HG03565 (cell line): Measurements from ENCODE around the gene BMI1.
"Not testable (repeated sequence)": the region's sequence is repeated elsewhere in the genome, so short reads cannot be mapped to it uniquely, and the experiment has no call there.

Experiments used
- ATAC-seq: cut with Tn5 transposase; IDR thresholded peaks from one replicate; pipeline ENCODE4 v1.9.1; 2021; ENCODE audit warnings: mild to moderate bottlenecking, moderate library complexity; ENCODE audit not compliant: unreplicated experiment

BMI1 gene

GRCh38 chr10:22320591-22321155 is at the start of gene BMI1:
BMI1 (plus strand) TSS chr10:22321099; CDS start chr10:22326450, 5,351 bp downstream.
- no peak for ATAC-seq

GRCh38 chr10:22271786-22272185 is 49.1 kb upstream of the BMI1 start:
- ATAC-seq, result no peak

GRCh38 chr10:22278441-22278782 is 42.5 kb upstream of the BMI1 start:
- no peak for ATAC-seq

- ATAC-seq, result no peak
Measured at GRCh38 chr10:22280078-22280477, 40.8 kb upstream of the BMI1 start.

DNA sequence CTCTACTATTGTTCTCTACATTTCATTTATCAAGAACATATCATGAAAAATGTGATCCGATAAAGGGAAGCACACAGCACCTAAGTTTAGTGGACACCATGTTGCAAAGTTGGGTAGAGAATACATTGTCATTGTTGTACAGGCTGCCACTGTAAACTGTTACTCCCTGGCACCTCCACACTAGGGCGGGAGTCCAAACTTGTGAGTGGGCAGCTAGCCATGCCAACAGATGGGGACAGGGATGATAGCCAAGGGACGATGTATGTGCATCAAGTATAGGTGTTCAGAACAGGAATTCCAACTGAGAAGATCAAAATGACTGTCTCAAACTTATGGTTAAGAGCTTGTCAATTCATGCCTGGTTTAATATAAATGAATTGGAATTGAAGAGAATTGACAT is 35.8 kb upstream of the BMI1 start:
- ATAC-seq, result no peak

DNA sequence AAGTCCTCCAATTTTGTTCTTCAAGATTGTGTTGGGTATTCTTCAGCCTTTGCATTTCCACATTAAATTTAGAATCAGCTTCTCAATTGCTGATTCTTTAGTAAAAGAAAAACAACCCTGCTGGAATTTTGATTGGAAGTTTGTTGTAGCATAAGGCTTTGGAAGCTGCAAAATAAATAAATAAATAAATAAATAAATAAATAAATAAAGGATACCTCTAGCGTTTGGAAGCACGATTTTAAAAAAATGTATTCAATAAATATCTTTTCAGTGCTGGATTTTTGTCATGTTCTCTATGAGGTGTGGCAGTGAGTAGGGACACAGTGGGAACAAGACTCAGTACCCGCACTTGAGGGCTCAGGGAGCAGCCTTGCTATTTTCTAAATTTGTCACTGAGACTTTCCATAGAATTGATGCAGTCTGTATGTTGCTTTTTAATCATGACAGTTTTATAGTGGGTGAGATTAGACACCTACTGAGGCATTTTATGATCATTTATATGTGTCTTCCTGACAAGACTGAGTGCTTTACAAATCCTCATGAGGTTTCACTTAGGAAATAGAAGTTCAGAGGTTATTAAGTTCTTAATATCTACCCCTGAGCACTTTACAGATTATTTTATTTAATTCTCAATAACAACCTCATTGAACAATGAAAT is 27.0 kb upstream of the BMI1 start:
- no peak for ATAC-seq

DNA sequence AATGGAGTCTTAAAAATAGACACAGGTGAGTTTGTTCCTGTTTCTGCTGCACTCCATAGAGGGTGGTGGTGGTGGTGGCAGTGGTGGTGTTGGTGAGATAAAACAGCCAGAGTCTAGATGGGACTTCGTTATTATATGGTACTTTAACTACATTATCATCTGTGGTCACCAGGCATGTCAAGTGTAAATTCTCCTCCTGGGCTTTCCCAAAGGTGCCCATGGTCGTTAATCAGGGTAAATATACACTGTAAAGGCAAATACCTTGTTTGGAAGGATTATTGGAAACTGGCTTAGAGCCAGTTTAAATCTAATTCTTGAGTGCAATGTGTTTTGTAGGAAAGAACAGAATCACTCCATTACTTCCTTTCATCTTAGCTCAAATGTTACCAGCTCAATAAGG is 26.2 kb upstream of the BMI1 start:
- no peak for ATAC-seq

DNA sequence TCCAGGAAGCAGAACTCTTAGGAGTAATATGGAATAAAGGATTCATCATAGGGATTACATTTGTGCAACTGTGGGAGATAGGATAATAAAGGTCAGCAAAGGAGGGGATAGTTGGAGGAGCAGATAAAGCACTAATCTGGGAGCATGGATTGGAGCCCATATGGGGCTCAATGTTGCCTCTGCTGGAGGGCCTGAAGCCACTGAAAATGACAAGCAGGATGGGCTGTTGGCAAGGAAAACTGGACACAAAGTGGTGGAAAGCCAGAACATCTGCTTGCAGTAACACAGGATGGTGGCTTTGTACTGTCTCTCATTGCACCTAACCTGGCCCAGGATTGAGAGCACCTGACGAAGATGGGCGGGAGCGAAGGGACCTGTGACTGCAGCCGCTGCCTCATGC is 19.7 kb upstream of the BMI1 start:
- no peak for ATAC-seq

GRCh38 chr10:22303461-22303860 is 17.4 kb upstream of the BMI1 start:
- no peak for ATAC-seq

DNA sequence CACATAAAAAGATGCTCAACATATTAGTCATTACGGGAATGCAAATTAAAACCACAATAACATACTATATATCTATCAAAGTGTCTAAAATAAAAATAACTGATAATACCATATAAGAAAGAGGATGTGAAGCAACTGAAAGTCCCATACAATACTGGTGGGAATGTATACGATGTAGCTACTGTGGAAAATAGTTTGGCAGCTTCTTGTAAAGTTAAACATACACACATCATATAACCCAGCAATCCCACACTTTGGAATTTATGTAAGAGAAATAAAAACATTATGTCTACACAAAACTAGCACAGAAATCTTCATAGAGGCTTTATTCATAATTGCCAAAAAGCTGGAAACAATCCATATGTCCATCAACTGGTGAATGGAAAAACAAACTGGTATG is 15.2 kb upstream of the BMI1 start:
- ATAC-seq, result no peak

- peak; percentile 99 for ATAC-seq
Measured at GRCh38 chr10:22308390-22308789, 12.5 kb upstream of the BMI1 start.

DNA sequence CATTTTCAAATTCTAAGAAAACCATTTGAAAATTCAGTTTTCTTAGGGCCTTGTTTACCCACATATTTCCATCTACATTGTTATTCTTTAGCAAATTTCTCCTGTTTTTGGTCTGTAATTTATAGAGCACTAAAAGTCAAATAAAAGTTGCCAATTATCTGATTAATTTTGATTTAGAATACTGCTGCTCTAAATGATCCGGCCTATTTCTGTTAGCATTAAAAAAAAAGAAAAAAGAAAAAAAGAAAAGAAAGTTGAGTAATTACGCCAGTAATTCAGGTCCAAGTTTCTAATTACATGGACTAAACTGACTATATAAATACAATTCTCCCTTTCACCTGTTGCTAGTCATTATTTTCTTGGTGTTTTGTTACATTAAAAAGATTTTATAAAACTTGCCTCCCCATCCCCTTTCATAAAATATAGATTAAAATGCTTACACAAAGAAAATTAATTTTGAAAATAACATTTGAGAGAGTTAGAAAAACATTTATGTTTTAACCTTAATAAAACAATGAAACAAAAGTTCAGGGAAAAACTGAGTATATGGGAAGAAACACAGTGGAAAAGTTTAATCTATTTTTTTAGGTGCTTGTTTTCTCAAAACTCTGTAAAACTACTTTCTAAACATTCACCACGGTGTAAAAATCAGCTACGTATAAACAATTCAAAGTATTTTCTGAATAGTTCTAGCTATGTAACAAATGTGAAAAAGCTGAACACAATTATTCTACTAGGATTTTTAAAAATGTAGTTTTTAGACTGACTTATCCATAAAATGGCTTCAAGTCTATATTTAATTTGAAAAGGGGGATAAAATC is 11.5 kb upstream of the BMI1 start:
- ATAC-seq, result no peak

DNA sequence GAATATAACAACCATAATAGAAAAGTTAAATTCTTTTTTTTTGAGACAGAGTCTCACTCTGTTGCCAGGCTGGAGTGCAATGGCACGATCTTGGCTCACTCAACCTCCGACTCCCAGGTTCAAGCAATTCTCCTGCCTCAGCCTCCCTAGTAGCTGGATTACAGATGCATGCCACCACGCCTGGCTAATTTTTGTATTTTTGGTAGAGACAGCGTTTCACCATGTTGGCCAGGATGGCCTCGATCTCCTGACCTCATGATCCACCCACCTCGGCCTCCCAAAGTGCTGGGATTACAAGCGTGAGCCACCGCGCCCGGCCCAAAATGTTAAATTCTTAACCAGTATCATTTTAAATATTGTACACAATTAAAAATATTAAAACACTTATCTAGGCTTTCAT is 10.9 kb upstream of the BMI1 start:
- not testable (repeated sequence) for ATAC-seq

GRCh38 chr10:22310928-22311327 is 10.0 kb upstream of the BMI1 start:
- ATAC-seq, result no peak

DNA sequence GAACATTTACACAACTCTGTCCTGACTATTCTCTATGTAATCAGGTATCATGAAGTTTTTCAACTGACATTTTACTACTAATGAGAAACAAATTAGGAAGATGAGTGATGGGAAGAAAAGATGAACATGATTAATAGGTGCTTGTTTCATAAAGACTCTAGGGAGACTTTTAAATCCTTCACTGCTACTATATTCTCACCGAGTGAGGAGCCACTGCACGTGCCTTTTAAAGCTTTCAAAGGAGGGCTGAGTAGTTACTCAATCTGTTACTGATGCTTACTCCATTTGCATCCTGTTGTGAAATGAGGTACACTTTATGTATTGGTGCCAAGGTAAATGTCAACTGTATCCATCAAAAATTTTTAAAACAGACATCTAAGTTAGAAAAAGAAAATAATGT is 6.0 kb upstream of the BMI1 start:
- ATAC-seq, result no peak

- ATAC-seq, result no peak
Measured at GRCh38 chr10:22315455-22316285, 5.2 kb upstream of the BMI1 start.

DNA sequence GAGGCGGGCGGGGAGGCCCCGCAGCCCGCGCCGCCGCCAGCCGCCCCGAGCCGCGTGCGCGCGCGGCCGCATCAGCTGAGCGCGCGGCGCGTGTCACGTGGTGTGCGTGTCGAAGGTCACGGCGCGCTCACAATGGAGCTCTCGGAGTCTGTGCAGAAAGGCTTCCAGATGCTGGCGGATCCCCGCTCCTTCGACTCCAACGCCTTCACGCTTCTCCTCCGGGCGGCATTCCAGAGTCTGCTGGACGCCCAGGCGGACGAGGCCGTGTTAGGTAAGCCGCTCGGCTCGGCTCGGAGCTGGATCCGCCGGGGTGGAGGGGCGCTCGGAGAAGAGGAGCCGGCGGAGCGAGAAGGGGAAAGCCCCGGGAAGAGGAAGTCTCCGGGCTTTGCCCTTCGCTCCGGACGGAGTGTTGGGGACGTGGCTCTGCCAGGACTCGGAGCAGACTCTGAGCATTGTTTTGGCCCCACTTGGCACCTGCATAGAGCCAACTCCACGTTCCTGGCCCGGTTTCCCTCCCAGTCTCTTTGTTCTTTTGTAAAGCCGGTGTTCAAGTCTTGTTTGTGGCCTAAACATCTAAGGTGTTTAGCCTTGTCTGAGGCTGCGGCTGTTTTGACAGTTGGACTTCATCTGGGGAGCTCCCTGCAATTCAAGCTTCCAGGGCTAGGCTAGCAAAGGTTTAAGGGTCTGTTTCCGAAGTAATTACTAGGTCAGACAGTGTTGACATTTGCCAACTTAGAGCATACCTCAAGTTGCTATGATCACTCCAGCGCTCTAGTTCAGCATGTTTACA is 4.4 kb upstream of the BMI1 start, which contains the start of gene COMMD3:
Gene COMMD3, plus strand, starts transcription at position 103 of the 790 bp plus-strand sequence. Its CDS starts 30 bp downstream, at position 133.
- ATAC-seq, result peak; percentile 44

DNA sequence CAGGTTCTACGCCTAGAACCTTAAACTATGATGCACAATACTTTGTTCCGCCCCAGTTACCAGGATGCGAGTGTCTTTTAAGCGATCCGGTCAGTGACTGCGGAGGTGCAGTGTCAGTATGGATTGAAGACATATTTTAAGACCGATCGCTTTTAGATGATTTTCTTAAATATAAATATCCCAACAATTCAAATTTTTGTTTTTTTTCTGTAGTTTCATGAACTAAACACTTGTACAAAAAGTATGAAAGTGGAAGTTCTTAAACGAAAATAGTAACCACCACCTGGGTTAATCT is 3.9 kb upstream of the BMI1 start:
- ATAC-seq, result peak; percentile 16

- no peak for ATAC-seq
Measured at GRCh38 chr10:22317771-22318565, 2.9 kb upstream of the BMI1 start.

DNA sequence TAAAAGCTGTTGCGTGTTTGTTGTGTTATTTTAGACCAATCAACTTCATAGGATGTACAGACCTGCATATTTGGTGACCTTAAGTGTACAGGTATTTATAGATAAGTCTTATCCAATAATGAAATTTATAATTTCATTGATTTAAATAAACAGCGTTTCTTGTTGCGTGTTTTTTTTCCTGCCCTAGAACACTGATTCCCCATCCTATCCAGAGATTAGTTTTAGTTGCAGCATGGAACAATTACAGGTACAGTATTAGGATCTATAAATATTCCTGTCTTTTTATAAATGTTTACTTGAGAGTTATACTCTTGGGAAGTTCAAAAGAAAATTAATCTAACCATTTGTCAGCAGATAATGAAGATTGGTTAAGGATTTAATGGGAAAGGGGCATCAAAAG is 2.1 kb upstream of the BMI1 start:
- no peak for ATAC-seq
